Panc1 (cell line): Measurements from ENCODE around the gene GLI1. TPM values are rescaled to one million over a fixed set of nuclear protein-coding genes. Genes with fewer than 3 reads are reported as not detected.
"Not testable (repeated sequence)": the region's sequence is repeated elsewhere in the genome, so short reads cannot be mapped to it uniquely, and the experiment has no call there.

Source experiments
- ATAC-seq: fragments of 200-7000 bp; cut with Tn5 transposase; 2 replicates; pipeline ENCODE4 v1.9.1; 2020; ENCODE audit warnings: mild to moderate bottlenecking, moderate library complexity
- BruUV-seq: library from RNA; stranded (reverse); fragments of 400-500 nt; replicated peaks from 2 replicates; lab custom pipeline; 2021; lab: Mats Ljungman, UMichigan
- CTCF ChIA-PET: fragments of 300-600 bp; sonication (Branson Sonifier 250); formaldehyde crosslinking; loops from one replicate; lab custom pipeline; 2022; ENCODE audit warnings: antibody characterized with exemption; lab: Charles Lee
- POLR2A ChIA-PET: fragments of 300-600 bp; sonication (Branson Sonifier 250); formaldehyde crosslinking; loops from one replicate; lab custom pipeline; 2022; ENCODE audit warnings: antibody characterized with exemption; lab: Charles Lee
- DNase-seq: peaks from one replicate; pipeline ENCODE4 v3.0.0-alpha.2; 2010; ENCODE audit warnings: low read depth, low spot score
- H3K27ac ChIP-seq: 2 replicates; pipeline ENCODE4 v1.5.1; 2011; ENCODE audit warnings: mild to moderate bottlenecking, low read length, inconsistent platforms
- H3K27me3 ChIP-seq: fragments of 200-500 bp; sonication (Bioruptor generic); 2 replicates; pipeline ENCODE4 v1.6.0; 2014; ENCODE audit warnings: low read length, inconsistent platforms; ENCODE audit not compliant: control insufficient read depth, insufficient read depth
- H3K36me3 ChIP-seq: fragments of 200-500 bp; sonication (Bioruptor generic); 2 replicates; pipeline ENCODE4 v1.5.1; 2014; ENCODE audit warnings: inconsistent platforms, mild to moderate bottlenecking, low read length, moderate library complexity; ENCODE audit not compliant: control insufficient read depth, insufficient read depth
- H3K4me1 ChIP-seq: 2 replicates; pipeline ENCODE4 v1.5.1; 2011; ENCODE audit warnings: inconsistent platforms, mild to moderate bottlenecking, low read length, moderate library complexity; ENCODE audit not compliant: control insufficient read depth, insufficient read depth
- H3K4me3 ChIP-seq, 2 experiments: 2 replicates each; pipeline ENCODE4 v1.5.1; 2011 to 2012; ENCODE audit warnings: low read depth in 2 of 2, low read length in 2 of 2, mild to moderate bottlenecking in 2 of 2, inconsistent platforms in 1 of 2, moderate library complexity in 1 of 2
- H3K9me3 ChIP-seq: fragments of 200-500 bp; sonication (Bioruptor generic); 2 replicates; pipeline ENCODE4 v1.5.1; 2014; ENCODE audit warnings: low read depth, mild to moderate bottlenecking, inconsistent platforms, low read length, moderate library complexity; ENCODE audit not compliant: control insufficient read depth, insufficient read depth
- CTCF ChIP-seq: fragments of 450-650 bp; IDR thresholded peaks from 2 replicates; pipeline ENCODE4 v1.5.1; 2017; ENCODE audit warnings: mild to moderate bottlenecking
- POLR2AphosphoS5 ChIP-seq: IDR thresholded peaks from 2 replicates; pipeline ENCODE4 v1.6.1; 2012; ENCODE audit warnings: mild to moderate bottlenecking, low read depth, low read length, moderate library complexity
- REST ChIP-seq, 2 experiments: IDR thresholded peaks; 2 replicates each; pipeline ENCODE4 v1.6.1; 2011 to 2012; ENCODE audit warnings: low read depth in 2 of 2, control low read depth in 1 of 2, low read length in 1 of 2, mild to moderate bottlenecking in 1 of 2, moderate library complexity in 1 of 2; ENCODE audit not compliant: insufficient read depth in 1 of 2
- SIN3A ChIP-seq: IDR thresholded peaks from 2 replicates; pipeline ENCODE4 v1.6.1; 2012; ENCODE audit warnings: low read depth, mild to moderate bottlenecking, low read length, moderate library complexity, borderline replicate concordance; ENCODE audit not compliant: insufficient read depth
- TCF7L2 ChIP-seq: IDR thresholded peaks from 2 replicates; pipeline ENCODE4 v1.6.1; 2011; ENCODE audit warnings: mild to moderate bottlenecking, low read depth, low read length, inconsistent platforms
- in situ Hi-C: cut with HindIII; loops from 2 replicates; pipeline ENCODE4 v1.10.0; 2016; ENCODE audit warnings: low sequenced_read_pairs, low pct_unique_long_range_greater_than_20kb
- intact Hi-C: fragments of 100-400 bp; cut with micrococcal nuclease; formaldehyde crosslinking; loops from one replicate; pipeline ENCODE4 v1.10.0; 2022; ENCODE audit not compliant: unreplicated experiment
- total RNA-seq: library from RNA; stranded (reverse); gene quantifications from one replicate; pipeline ENCODE4 v1.2.1, GENCODE V29; 2021; ENCODE audit not compliant: unreplicated experiment

The GLI1 gene
- total RNA-seq, 1 experiment from 2014 or later, result 6.5 TPM

GRCh38 chr12:57490126-57490525 is 30.5 kb downstream of the GLI1 start:
- no peak for ATAC-seq
- POLR2A ChIA-PET, result no interaction called here
- in situ Hi-C loops (no loop called here), intact Hi-C loops (no loop called here)
- H3K27me3 ChIP-seq, result no peaks in the 10 kb centered on the region
- H3K4me1 ChIP-seq, result peaks cover 12% of the 10 kb centered on the region; the same call in 1 of the 2 replicates
- H3K9me3 ChIP-seq, result no peaks in the 10 kb centered on the region
- CTCF ChIA-PET, result no interaction called here
- BruUV-seq, result no TSS peak
- DNase-seq, result no peak
- peaks cover 16% of the 10 kb centered on the region; the same call in 1 of the 2 replicates for H3K36me3 ChIP-seq
- no peak overlapping the region for H3K27ac ChIP-seq
- TF ChIP-seq REST (IDR thresholded peaks at IDR 0.05; ENCODE audit: insufficient read depth in 1 of 2, low read depth in 2 of 2, low read length in 1 of 2) (no peak), POLR2AphosphoS5 (no peak)
- no peak overlapping the region for H3K4me3 ChIP-seq

GRCh38 chr12:57491393-57492280 is 32.1 kb downstream of the GLI1 start:
- peaks cover 16% of the 10 kb centered on the region; the same call in 1 of the 2 replicates for H3K36me3 ChIP-seq
- POLR2A ChIA-PET, result no interaction called here

DNA sequence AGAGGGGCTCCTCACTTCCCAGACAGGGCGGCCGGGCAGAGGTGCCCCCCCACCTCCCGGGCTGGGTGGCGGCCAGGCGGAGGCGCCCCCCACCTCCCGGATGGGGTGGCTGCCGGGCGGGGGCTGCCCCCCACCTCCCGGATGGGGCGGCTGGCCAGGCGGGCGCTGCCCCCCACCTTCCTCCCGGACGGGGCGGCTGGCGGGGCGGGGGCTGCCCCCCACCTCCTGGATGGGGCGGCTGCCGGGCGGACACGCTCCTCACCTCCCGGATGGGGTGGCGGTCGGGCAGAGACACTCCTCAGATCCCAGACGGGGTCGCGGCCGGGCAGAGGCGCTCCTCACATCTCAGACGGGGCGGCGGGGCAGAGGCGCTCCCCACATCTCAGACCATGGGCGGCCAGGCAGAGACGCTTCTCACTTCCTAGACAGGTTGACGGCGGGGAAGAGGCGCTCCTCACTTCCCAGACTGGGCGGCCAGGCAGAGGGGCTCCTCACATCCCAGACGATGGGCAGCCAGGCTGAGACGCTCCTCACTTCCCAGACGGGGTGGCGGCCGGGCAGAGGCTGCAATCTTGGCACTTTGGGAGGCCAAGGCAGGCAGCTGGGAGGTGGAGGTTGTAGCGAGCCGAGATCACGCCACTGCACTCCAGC is 35.6 kb downstream of the GLI1 start:
- ATAC-seq, in situ Hi-C loops, H3K27ac ChIP-seq, H3K9me3 ChIP-seq, H3K4me1 ChIP-seq, BruUV-seq, CTCF ChIA-PET, intact Hi-C loops, DNase-seq, H3K27me3 ChIP-seq, H3K4me3 ChIP-seq: not testable (repeated sequence)
- POLR2A ChIA-PET, result interaction anchor here (0.6 kb wide), 1 partner anchor 8 kb away, joined by 5 read pairs; no protein-coding TSS in a partner anchor
- H3K36me3 ChIP-seq, result peaks cover 14% of the 10 kb centered on the region

More at GRCh38 chr12:57491393-57492280, 32.1 kb downstream of the GLI1 start:
- peaks cover 12% of the 10 kb centered on the region; the same call in 1 of the 2 replicates for H3K4me1 ChIP-seq
- H3K27ac ChIP-seq, result no peak overlapping the region
- H3K4me3 ChIP-seq, result no peak overlapping the region
- no peak for DNase-seq
- TF ChIP-seq POLR2AphosphoS5, result no peak
- no peak for TF ChIP-seq TCF7L2
- TF ChIP-seq SIN3A, result no peak
- TF ChIP-seq CTCF, result peak; percentile 39; the same call in 1 of the 2 replicates
- H3K9me3 ChIP-seq, result no peaks in the 10 kb centered on the region
- no peak for ATAC-seq
- TSS peak; percentile 43 for BruUV-seq
- CTCF ChIA-PET, result interaction anchor here (0.7 kb wide), 1 partner anchor 93 kb away, joined by 9 read pairs; no protein-coding TSS in a partner anchor
- H3K27me3 ChIP-seq, result no peaks in the 10 kb centered on the region
- intact Hi-C loops (no loop called here), in situ Hi-C loops (no loop called here)
